IMR-90 (cell line): ENCODE measurements around the gene CCDC70. TPM values are rescaled to one million over a fixed set of nuclear protein-coding genes. Genes with fewer than 3 reads are reported as not detected.
A peak's percentile ranks its signal among the peaks of the same experiment; 100 is the strongest.

Experiments
- ATAC-seq: fragments of 200-7000 bp; cut with Tn5 transposase; 2 replicates; pipeline ENCODE4 v1.9.1; 2020; ENCODE audit warnings: low read depth, mild to moderate bottlenecking, moderate library complexity
- BruUV-seq: library from RNA; stranded (reverse); fragments of 400-500 nt; replicated peaks from 2 replicates; lab custom pipeline; 2021; lab: Mats Ljungman, UMichigan
- CTCF ChIA-PET: fragments of 300-600 bp; formaldehyde crosslinking; extraction: SDS; loops from one replicate; lab custom pipeline; 2021; ENCODE audit warnings: antibody characterized with exemption; lab: Yijun Ruan, JAX
- POLR2A ChIA-PET: fragments of 300-600 bp; sonication (Branson Sonifier 250); formaldehyde crosslinking; loops from one replicate; lab custom pipeline; 2022; ENCODE audit warnings: antibody characterized with exemption; ENCODE audit not compliant: unreplicated experiment; lab: Charles Lee
- DNase-seq: peaks from one replicate; pipeline ENCODE4 v3.0.0; 2013
- H2AFZ ChIP-seq: replicated peaks from 2 replicates; pipeline ENCODE3; 2013; ENCODE audit warnings: low read length, mild to moderate bottlenecking; ENCODE audit not compliant: poor library complexity
- H2AK5ac ChIP-seq: 2 replicates; pipeline ENCODE4 v1.6.1; 2013; ENCODE audit warnings: low read depth, low read length, inconsistent platforms
- H2AK9ac ChIP-seq: replicated peaks from 2 replicates; pipeline ENCODE3; 2013; ENCODE audit warnings: mild to moderate bottlenecking, low read depth, low read length, moderate library complexity; ENCODE audit not compliant: poor library complexity
- H2BK120ac ChIP-seq: 2 replicates; pipeline ENCODE4 v1.6.1; 2013; ENCODE audit warnings: low read depth, low read length, inconsistent platforms
- H2BK15ac ChIP-seq: 3 replicates; pipeline ENCODE4 v1.6.1; 2013; ENCODE audit warnings: low read depth, low read length, inconsistent platforms
- H2BK20ac ChIP-seq: 2 replicates; pipeline ENCODE4 v1.6.1; 2013; ENCODE audit warnings: low read depth, mild to moderate bottlenecking, inconsistent platforms, low read length, moderate library complexity
- H2BK5ac ChIP-seq: 2 replicates; pipeline ENCODE4 v1.6.1; 2013; ENCODE audit warnings: mild to moderate bottlenecking, low read depth, low read length, inconsistent platforms; ENCODE audit not compliant: poor library complexity, severe bottlenecking
- H3K14ac ChIP-seq: replicated peaks from 2 replicates; pipeline ENCODE4 v1.6.1; 2013; ENCODE audit warnings: low read depth, low read length, inconsistent platforms
- H3K18ac ChIP-seq: 2 replicates; pipeline ENCODE4 v1.6.1; 2013; ENCODE audit warnings: low read depth, low read length, control low read depth
- H3K23ac ChIP-seq: 2 replicates; pipeline ENCODE4 v1.6.1; 2013; ENCODE audit warnings: low read depth, low read length, inconsistent platforms
- H3K27ac ChIP-seq: 2 replicates; pipeline ENCODE4 v1.5.1; 2013; ENCODE audit warnings: mild to moderate bottlenecking, control low read depth, low read length; ENCODE audit not compliant: insufficient read depth
- H3K27me3 ChIP-seq: 2 replicates; pipeline ENCODE4 v1.6.1; 2013; ENCODE audit warnings: low read length; ENCODE audit not compliant: control insufficient read depth, insufficient read depth
- H3K36me3 ChIP-seq: 2 replicates; pipeline ENCODE4 v1.6.1; 2013; ENCODE audit warnings: low read length, mixed read lengths; ENCODE audit not compliant: control insufficient read depth, insufficient read depth
- H3K4ac ChIP-seq: 2 replicates; pipeline ENCODE4 v1.6.1; 2013; ENCODE audit warnings: low read depth, low read length, inconsistent platforms
- H3K4me1 ChIP-seq: 2 replicates; pipeline ENCODE4 v1.6.1; 2013; ENCODE audit warnings: low read length, mixed read lengths; ENCODE audit not compliant: control insufficient read depth, insufficient read depth
- H3K4me2 ChIP-seq: 2 replicates; pipeline ENCODE4 v1.6.1; 2013; ENCODE audit warnings: low read depth, mild to moderate bottlenecking, control low read depth, low read length, moderate library complexity
- H3K4me3 ChIP-seq: 2 replicates; pipeline ENCODE4 v1.5.1; 2013; ENCODE audit warnings: low read depth, mild to moderate bottlenecking, control low read depth, low read length, moderate library complexity; ENCODE audit not compliant: insufficient read depth
- H3K56ac ChIP-seq: 2 replicates; pipeline ENCODE4 v1.6.1; 2013; ENCODE audit warnings: low read length, inconsistent platforms; ENCODE audit not compliant: insufficient read depth; ENCODE audit errors: extremely low read depth
- H3K79me1 ChIP-seq, 2 experiments: 2 replicates each; pipeline ENCODE4 v1.6.1; 2013; ENCODE audit warnings: low read length in 2 of 2, inconsistent platforms in 1 of 2, low read depth in 1 of 2
- H3K9ac ChIP-seq: 2 replicates; pipeline ENCODE4 v1.6.1; 2013; ENCODE audit warnings: low read depth, low read length, control low read depth
- H3K9me1 ChIP-seq: 2 replicates; pipeline ENCODE4 v1.6.1; 2013; ENCODE audit warnings: low read length, inconsistent platforms; ENCODE audit not compliant: insufficient read depth
- H3K9me3 ChIP-seq: 2 replicates; pipeline ENCODE4 v1.6.1; 2013; ENCODE audit warnings: low read length; ENCODE audit not compliant: control insufficient read depth, insufficient read depth
- H4K20me1 ChIP-seq: 2 replicates; pipeline ENCODE4 v1.6.1; 2013; ENCODE audit warnings: low read length, inconsistent platforms; ENCODE audit not compliant: insufficient read depth
- H4K5ac ChIP-seq: 2 replicates; pipeline ENCODE4 v1.6.1; 2013; ENCODE audit warnings: mild to moderate bottlenecking, low read depth, low read length, control low read depth
- H4K8ac ChIP-seq, 2 experiments: 2 replicates each; pipeline ENCODE4 v1.6.1; 2013; ENCODE audit warnings: low read depth in 2 of 2, low read length in 2 of 2, control low read depth in 1 of 2, inconsistent platforms in 1 of 2
- H4K91ac ChIP-seq: 2 replicates; pipeline ENCODE4 v1.6.1; 2013; ENCODE audit warnings: low read depth, low read length, inconsistent platforms; ENCODE audit not compliant: insufficient read depth
- CEBPB ChIP-seq: IDR thresholded peaks from 2 replicates; pipeline ENCODE4 v1.6.1; 2012; ENCODE audit warnings: low read depth, low read length, improper control_type of control experiment
- CHD1 ChIP-seq: IDR thresholded peaks from 2 replicates; pipeline ENCODE4 v1.6.1; 2012; ENCODE audit warnings: low read depth, low read length, improper control_type of control experiment
- FOS ChIP-seq: fragments of 150-350 bp; IDR thresholded peaks from 2 replicates; pipeline ENCODE4 v1.6.1; 2016; ENCODE audit warnings: low read depth, low read length
- MAFK ChIP-seq: IDR thresholded peaks from 2 replicates; pipeline ENCODE4 v1.6.1; 2012; ENCODE audit warnings: low read depth, low read length, improper control_type of control experiment
- MAZ ChIP-seq: IDR thresholded peaks from 2 replicates; pipeline ENCODE4 v1.6.1; 2012; ENCODE audit warnings: low read depth, mild to moderate bottlenecking, low read length, improper control_type of control experiment, moderate library complexity, borderline replicate concordance
- MXI1 ChIP-seq: IDR thresholded peaks from 2 replicates; pipeline ENCODE4 v1.6.1; 2012; ENCODE audit warnings: low read depth, mild to moderate bottlenecking, low read length, moderate library complexity, borderline replicate concordance
- NFE2L2 ChIP-seq: fragments of 150-350 bp; IDR thresholded peaks from 2 replicates; pipeline ENCODE4 v1.6.1; 2016; ENCODE audit warnings: low read depth, mild to moderate bottlenecking, low read length
- POLR2A ChIP-seq: IDR thresholded peaks from 2 replicates; pipeline ENCODE4 v1.6.1; 2012; ENCODE audit warnings: mild to moderate bottlenecking, low read depth, low read length
- RAD21 ChIP-seq: IDR thresholded peaks from 2 replicates; pipeline ENCODE4 v1.6.1; 2012; ENCODE audit warnings: low read length, improper control_type of control experiment
- SMC3 ChIP-seq: fragments of 150-350 bp; IDR thresholded peaks from 2 replicates; pipeline ENCODE4 v1.6.1; 2016; ENCODE audit warnings: low read depth, mild to moderate bottlenecking, antibody characterized with exemption, low read length, moderate library complexity
- WGBS, 2 experiments: methylation state at CpG; one replicate each; pipeline versions ENCODE4 v1.1.5 to v1.1.7; 2013; ENCODE audit warnings: missing lambda C conversion rate in 2 of 2; ENCODE audit not compliant: insufficient read length in 1 of 2; ENCODE audit errors: extremely low coverage in 2 of 2; 5-methylcytosine and 5-hydroxymethylcytosine counted together
- dilution Hi-C: fragments of 300-500 bp; cut with HindIII; formaldehyde crosslinking; loops from one replicate; pipeline ENCODE4 v1.14.3; 2018; ENCODE audit warnings: low sequenced_read_pairs; ENCODE audit not compliant: unreplicated experiment
- in situ Hi-C: fragments of 300-500 bp; cut with MboI; formaldehyde crosslinking; loops from 3 replicates; pipeline ENCODE4 v1.14.3; 2019; ENCODE audit warnings: low sequenced_read_pairs, inconsistent platforms, mixed read lengths
- intact Hi-C: fragments of 100-400 bp; cut with micrococcal nuclease; formaldehyde crosslinking; loops from 2 replicates; pipeline ENCODE4 v1.10.0; 2022
- polyA plus RNA-seq, 3 experiments: library from polyadenylated mRNA; depleted of rRNA; stranded (reverse); fragments of >200 nt; gene quantifications; 2 replicates each; pipeline ENCODE4 v1.2.3, GENCODE V29; 2012; ENCODE audit warnings: low replicate concordance in 1 of 3
- total RNA-seq: library from RNA; depleted of rRNA; stranded (reverse); fragments of >200 nt; gene quantifications from 2 replicates; pipeline ENCODE4 v1.2.3, GENCODE V29; 2012
- TF ChIP-seq, protein P1 (sequence below): conservative IDR thresholded peaks from 2 replicates; pipeline ENCODE4 v1.5.1; 2012; ENCODE audit warnings: mild to moderate bottlenecking, low read depth, low read length, improper control_type of control experiment
- TF ChIP-seq, protein P2 (sequence below): fragments of 150-350 bp; IDR thresholded peaks from 2 replicates; pipeline ENCODE4 v1.6.1; 2016; ENCODE audit warnings: low read depth, mild to moderate bottlenecking, low read length, moderate library complexity, borderline replicate concordance
- TF ChIP-seq, protein P3 (sequence below): fragments of 150-350 bp; IDR thresholded peaks from 2 replicates; pipeline ENCODE4 v1.6.1; 2017; ENCODE audit warnings: mild to moderate bottlenecking, antibody characterized with exemption, low read length, low read depth

The CCDC70 gene
- total and polyA plus RNA-seq, 2 of the 4 experiments (the other 2 are of a cell fraction), result not detected

DNA sequence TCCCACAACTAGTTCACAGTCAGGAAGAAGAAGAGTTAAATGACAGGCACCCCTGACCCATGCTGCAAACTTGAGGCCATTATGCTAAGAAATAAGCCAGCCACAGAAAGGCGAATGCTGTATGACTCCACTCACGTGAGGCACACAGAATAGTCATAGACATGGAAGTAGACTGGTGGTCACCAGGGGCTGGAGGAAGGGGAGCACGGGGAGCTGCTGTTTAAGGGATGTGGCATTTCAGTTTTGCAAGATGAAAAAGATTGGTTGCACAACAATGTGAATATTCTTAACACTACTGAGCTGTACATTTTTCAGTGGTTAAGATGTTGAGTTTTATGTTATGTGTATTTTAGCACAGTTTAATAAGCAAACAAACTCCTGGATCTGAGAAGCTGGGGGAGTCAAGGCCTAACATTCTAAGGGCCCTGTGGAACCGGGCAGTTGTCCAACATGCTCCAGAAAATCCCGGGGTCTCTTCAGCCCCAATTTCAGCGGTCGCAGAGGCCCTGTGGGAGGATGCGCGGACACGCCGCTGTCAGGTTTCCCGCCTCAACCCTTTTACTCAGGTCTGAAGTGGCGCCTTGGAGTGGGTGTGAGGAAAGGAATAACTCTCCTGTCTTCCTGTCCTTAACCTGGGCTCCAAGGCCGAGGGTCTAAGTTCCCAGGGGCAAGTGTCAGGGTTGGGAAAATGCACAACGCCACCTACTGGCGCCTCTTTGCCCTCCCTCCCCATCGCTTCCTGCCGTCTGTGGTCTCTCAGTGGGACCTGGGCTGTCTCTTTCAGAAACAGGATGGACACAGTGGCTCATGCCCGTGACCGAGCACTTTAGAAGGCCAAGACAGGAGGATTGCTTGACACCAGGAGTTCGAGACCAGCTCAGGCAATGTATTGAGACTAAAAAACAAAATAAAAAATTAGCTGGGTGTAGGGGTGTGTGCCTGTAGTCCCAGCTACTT, 12.3 kb upstream of the CCDC70 start:
- 37% methylated on average over 6 of the region's 21 CpGs; no CpG with 5 or more reads in 1 of the 2 experiments for WGBS, 2 experiments
- TF ChIP-seq FOS (no peak), CEBPB (peak; percentile 76), CHD1 (no peak), MAFK (no peak), MAZ (no peak), POLR2A (no peak), RAD21 (no peak), SMC3 (no peak), MXI1 (no peak), NFE2L2 (no peak)
- TF ChIP-seq, protein P1, sequence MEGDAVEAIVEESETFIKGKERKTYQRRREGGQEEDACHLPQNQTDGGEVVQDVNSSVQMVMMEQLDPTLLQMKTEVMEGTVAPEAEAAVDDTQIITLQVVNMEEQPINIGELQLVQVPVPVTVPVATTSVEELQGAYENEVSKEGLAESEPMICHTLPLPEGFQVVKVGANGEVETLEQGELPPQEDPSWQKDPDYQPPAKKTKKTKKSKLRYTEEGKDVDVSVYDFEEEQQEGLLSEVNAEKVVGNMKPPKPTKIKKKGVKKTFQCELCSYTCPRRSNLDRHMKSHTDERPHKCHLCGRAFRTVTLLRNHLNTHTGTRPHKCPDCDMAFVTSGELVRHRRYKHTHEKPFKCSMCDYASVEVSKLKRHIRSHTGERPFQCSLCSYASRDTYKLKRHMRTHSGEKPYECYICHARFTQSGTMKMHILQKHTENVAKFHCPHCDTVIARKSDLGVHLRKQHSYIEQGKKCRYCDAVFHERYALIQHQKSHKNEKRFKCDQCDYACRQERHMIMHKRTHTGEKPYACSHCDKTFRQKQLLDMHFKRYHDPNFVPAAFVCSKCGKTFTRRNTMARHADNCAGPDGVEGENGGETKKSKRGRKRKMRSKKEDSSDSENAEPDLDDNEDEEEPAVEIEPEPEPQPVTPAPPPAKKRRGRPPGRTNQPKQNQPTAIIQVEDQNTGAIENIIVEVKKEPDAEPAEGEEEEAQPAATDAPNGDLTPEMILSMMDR, result peak; percentile 25
- TF ChIP-seq, protein P2, sequence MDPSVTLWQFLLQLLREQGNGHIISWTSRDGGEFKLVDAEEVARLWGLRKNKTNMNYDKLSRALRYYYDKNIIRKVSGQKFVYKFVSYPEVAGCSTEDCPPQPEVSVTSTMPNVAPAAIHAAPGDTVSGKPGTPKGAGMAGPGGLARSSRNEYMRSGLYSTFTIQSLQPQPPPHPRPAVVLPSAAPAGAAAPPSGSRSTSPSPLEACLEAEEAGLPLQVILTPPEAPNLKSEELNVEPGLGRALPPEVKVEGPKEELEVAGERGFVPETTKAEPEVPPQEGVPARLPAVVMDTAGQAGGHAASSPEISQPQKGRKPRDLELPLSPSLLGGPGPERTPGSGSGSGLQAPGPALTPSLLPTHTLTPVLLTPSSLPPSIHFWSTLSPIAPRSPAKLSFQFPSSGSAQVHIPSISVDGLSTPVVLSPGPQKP, result no peak
- TF ChIP-seq, protein P3, sequence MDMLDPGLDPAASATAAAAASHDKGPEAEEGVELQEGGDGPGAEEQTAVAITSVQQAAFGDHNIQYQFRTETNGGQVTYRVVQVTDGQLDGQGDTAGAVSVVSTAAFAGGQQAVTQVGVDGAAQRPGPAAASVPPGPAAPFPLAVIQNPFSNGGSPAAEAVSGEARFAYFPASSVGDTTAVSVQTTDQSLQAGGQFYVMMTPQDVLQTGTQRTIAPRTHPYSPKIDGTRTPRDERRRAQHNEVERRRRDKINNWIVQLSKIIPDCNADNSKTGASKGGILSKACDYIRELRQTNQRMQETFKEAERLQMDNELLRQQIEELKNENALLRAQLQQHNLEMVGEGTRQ, result peak; percentile 20; the same call in 1 of the 2 replicates

More for the DNA sequence above, 12.3 kb upstream of the CCDC70 start:
- Histone ChIP-seq H2AK9ac (no peak overlapping the region), H3K27me3 (peaks cover 3% of the 10 kb centered on the region), H4K20me1 (no peaks in the 10 kb centered on the region), H3K4me3 (no peak overlapping the region), H3K18ac (peak overlapping the region; percentile 26; the same call in 1 of the 2 replicates), H3K36me3 (no peaks in the 10 kb centered on the region), H2AK5ac (peak overlapping the region; percentile 80), H3K56ac (peak overlapping the region; percentile 45; the same call in 1 of the 2 replicates), H3K4me1 (peaks cover 2% of the 10 kb centered on the region), H3K23ac (peak overlapping the region; percentile 75; the same call in 1 of the 2 replicates), H3K4me2 (no peak overlapping the region), H3K9me3 (no peaks in the 10 kb centered on the region), H3K14ac (peak overlapping the region; percentile 84; the same call in 1 of the 2 replicates), H3K9me1 (peaks cover 4% of the 10 kb centered on the region; the same call in 1 of the 2 replicates), H3K79me1 (no peaks in the 10 kb centered on the region), H2BK120ac (peak overlapping the region; percentile 92), H3K27ac (peak overlapping the region; percentile 12; the same call in 1 of the 2 replicates), H4K91ac (0 out of 2 replicates have a peak overlapping the region, but pooled peaks have one; percentile 57), H4K5ac (no peak overlapping the region), H2BK5ac (peak overlapping the region; percentile 16), H2BK15ac (no peak overlapping the region), H2BK20ac (peak overlapping the region; percentile 94), H4K8ac (peak overlapping the region in 1 of 2 experiments; percentile 50; a peak in 2 of 4 replicates), H3K4ac (peak overlapping the region; percentile 88), H2AFZ (peak overlapping the region; percentile 60), H3K9ac (no peak overlapping the region)
- ChIA-PET POLR2A (no interaction called here), CTCF (interaction anchor here (0.6 to 0.9 kb wide), 3 partner anchors 11 to 348 kb away, joined by 4 to 5 read pairs (median 4); no protein-coding TSS in a partner anchor)
- ATAC-seq (peak; percentile 25), DNase-seq (peak; percentile 30)
- no TSS peak for BruUV-seq
- in situ Hi-C loops, result no loop called here
- intact Hi-C loops, result no loop called here
- dilution Hi-C loops, result no loop called here
